Raji (cell line): ENCODE data around the gene ZPLD1.

ENCODE experiments used
- POLR2A ChIP-seq: IDR thresholded peaks from 2 replicates; pipeline ENCODE4 v1.6.1; 2011; ENCODE audit warnings: low read depth, low read length, control low read depth; ENCODE audit not compliant: insufficient read depth

The ZPLD1 gene

DNA sequence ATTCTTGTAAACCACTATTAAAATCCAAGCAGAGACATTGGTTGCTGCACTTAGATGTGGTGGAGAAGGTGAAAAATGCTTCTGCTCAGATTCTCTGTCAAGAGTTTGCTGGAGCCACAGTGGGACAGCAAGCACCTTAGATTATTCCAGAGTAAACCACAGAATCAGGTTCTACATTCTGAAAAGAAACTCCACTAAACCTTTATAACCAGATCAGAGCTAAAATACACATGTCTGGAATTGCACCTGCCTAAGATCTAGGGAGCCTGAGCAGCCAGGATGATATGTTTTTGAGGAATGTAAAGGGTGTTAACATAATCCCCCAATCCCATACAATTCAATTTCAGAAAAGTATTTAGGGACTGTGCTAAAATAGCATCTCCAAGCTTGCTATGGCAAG is at the start of gene ZPLD1:
Gene ZPLD1, plus strand, starts transcription at position 301 of the 400 bp plus-strand sequence. CDS start 3,473 bp downstream, outside the sequence.
- no peak for TF ChIP-seq POLR2A

DNA sequence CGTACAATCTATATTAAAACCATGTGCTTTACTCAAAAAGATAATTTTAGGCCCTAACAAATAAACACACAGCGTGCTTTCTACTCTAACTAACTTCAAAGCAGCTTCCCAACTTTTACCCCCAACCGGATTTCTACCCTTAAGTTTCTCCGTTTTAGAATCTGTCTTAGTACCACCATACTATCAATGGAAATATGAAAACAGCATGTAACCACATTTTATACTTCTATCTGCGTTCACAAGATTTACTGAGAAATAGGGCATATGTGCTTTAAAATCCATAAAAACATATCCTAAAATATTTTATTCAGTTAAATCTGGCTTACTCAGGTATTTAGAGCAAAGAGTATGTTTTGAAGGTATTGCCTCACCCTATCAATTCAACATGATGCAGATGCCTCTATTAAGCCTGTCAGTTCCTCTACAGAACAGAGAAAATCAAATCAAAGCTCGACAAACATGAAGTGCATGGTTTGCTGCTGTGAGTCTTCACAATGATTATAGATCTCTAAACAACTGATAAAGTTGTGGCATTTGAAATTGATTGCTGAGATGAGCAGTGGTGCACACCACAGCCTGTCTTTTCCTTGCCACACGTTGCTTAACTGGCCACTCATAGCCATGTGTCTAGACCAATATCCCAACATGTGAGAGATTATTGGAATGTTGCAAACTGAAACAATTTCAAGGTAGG is 44.5 kb upstream of the ZPLD1 start:
- no peak for TF ChIP-seq POLR2A

DNA sequence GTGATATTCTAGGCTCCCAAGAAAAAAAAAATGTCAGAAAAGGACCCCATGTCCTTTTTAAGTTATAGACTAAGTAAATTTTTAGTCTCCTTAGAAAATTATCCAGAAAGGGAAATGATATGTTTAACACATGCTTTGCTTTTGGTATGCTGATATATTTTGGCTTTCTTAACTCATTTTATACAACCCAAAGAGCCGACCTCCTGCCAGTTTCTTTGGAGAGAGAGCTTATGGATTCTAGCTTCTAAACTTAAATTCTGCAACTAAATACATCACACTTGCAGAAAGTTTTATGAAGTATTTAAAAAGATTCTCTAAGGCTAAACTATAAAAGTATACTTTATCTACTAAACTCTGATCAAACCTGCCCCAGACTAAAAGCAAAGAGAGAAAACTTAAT is 43.9 kb upstream of the ZPLD1 start:
- TF ChIP-seq POLR2A, result no peak

DNA sequence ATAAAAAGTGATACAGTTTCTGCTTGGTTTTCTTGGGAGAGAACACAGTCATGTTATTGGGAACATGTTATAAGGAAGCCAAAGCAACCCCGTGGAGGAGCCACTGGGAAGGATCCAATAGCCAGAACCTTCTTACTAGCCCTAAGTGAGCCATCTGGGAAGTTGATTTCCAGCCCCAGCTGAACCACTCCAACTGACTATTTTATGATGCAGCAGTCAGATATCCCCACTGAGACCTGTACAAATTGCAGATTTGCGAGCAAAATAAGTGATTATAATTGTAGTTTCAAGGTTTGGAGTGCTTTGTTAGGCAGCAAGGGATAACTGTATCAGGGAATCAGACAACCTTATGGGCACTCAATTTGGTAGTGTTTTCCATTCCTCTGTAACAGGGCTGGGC is 43.3 kb upstream of the ZPLD1 start:
- TF ChIP-seq POLR2A, result no peak

- no peak for TF ChIP-seq POLR2A
These were observed 40.3 kb upstream of the ZPLD1 start for GRCh38 chr3:102394517-102394916.

GRCh38 chr3:102398176-102398575 is 36.6 kb upstream of the ZPLD1 start:
- no peak for TF ChIP-seq POLR2A

- no peak for TF ChIP-seq POLR2A
These were observed 36.1 kb upstream of the ZPLD1 start for GRCh38 chr3:102398666-102399065.

DNA sequence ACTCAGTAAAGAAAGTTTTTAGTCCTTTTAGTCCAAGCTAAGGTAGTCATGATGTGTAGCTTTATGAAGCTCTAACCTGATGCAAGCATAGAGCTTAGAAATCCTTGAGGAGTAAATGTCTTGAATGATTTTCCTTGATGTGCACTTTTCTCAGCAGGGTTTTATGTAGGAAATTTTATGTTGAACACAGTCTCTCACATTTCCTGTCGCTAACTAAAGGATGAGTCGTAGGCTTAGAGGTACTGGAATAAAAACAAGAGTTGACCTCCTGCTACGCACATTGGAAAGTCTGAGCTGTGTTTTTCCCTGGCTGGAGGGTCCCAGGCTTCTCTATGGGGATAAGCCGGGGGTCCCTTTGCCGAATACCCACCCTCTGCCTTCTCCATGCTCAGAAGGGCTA is 34.7 kb upstream of the ZPLD1 start:
- TF ChIP-seq POLR2A, result no peak

- no peak for TF ChIP-seq POLR2A
These were observed 34.0 kb upstream of the ZPLD1 start for GRCh38 chr3:102400766-102401165.

DNA sequence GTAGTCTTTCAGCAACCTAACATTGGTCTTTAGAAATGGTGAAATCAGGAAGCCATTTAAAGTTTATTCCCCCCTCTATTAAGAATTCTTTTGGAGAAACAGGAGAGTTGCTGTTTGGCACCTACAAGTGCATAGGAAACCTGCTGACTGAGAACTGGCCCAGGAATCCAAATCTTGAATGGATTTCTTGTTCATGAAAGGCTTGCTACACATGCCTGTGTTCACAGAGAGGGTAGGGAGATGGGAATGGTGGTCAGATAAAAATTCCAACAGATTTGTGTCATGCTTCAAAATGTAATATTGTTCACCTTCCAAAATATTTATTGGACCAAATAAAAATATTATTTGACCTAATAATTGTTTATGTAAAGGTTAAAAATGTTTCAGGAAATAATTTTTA is 24.2 kb upstream of the ZPLD1 start:
- no peak for TF ChIP-seq POLR2A

GRCh38 chr3:102415553-102415952 is 19.3 kb upstream of the ZPLD1 start:
- TF ChIP-seq POLR2A, result no peak

GRCh38 chr3:102419786-102420185 is 15.0 kb upstream of the ZPLD1 start:
- no peak for TF ChIP-seq POLR2A

DNA sequence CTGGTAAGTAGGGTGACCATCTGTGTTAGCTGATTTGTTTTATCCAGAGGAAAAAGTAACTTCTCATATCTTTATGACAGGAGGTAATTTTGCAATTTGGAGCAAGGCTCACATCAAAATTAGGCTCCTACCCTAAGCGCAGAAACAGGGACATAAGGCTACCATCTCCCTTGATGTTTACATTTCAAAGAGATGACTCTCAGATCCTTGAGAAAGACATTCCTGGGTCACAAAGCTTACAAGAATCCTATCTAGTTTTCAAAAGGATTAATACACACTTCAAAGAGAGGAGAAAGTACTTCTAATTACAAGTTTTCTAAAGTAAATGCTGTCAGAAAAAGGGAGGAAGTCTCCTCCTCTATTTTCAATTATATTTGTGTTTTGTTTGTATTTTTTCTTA is 7.0 kb downstream of the ZPLD1 start:
- TF ChIP-seq POLR2A, result no peak

DNA sequence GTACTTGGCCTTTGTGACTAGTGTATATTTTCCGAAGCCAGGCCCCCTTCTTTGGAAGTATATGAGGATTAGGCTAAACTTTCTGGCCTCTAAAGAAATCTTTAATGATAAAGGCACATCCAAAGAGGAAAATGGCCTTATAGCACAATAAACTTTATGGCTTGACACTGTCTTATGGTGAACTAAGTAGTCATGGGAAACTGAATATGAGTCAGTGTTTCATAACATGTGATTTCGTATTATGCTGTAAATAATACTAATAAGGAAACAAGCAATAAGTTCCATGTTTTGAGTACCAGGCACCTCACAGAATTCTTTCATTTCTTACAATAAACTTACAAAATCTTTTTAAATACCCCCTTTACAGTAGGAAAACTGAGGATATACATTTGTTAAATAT is 8.2 kb downstream of the ZPLD1 start:
- no peak for TF ChIP-seq POLR2A

GRCh38 chr3:102444101-102444500 is 9.3 kb downstream of the ZPLD1 start:
- TF ChIP-seq POLR2A, result no peak

- TF ChIP-seq POLR2A, result no peak
These were observed 12.5 kb downstream of the ZPLD1 start for GRCh38 chr3:102447272-102447671.

DNA sequence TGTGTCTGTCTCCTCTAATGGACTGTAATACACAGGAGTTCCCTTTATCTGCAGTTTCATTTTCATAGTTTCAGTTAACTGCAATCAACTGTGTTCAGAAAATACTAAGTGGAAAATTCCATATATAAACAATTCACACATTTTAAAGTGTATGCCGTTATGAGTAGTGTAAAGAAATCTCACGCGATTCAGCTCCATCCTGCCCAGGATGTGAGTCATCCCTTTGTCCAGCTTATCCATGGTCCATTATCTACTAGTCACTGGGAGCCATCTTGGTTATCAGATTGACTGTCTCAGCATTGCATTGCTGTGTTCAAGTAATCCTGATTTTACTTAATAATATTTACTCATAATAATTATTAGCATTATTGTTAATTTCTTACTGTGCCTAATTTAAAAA is 14.5 kb downstream of the ZPLD1 start:
- TF ChIP-seq POLR2A, result no peak
